HEK293 (cell line): ENCODE data around the gene CARNS1.

Experiments
- KLF8 ChIP-seq: fragments of 450-650 bp; formaldehyde crosslinking; IDR thresholded peaks from 2 replicates; pipeline ENCODE4 v1.5.1; 2016; ENCODE audit warnings: missing biosample characterization, missing genetic modification characterization
- ZNF274 ChIP-seq, 2 experiments: fragments of 200-500 bp in 1 of 2; fragments of 450-650 bp in 1 of 2; sonication (Bioruptor generic) in 1 of 2; formaldehyde crosslinking in 1 of 2; IDR thresholded peaks; 2 replicates each; pipeline versions ENCODE4 v1.5.1 to v1.6.1; 2014 to 2016; ENCODE audit warnings: borderline replicate concordance in 1 of 2, inconsistent platforms in 1 of 2, low read length in 1 of 2, missing biosample characterization in 1 of 2, missing genetic modification characterization in 1 of 2
- ZNF596 ChIP-seq: fragments of 450-650 bp; IDR thresholded peaks from 2 replicates; pipeline ENCODE4 v1.5.0; 2018; ENCODE audit warnings: missing biosample characterization, mild to moderate bottlenecking, missing genetic modification characterization, moderate library complexity
- TF ChIP-seq, protein P1 (sequence below): fragments of 450-650 bp; formaldehyde crosslinking; IDR thresholded peaks from 2 replicates; pipeline ENCODE4 v1.5.1; 2016; ENCODE audit warnings: missing biosample characterization, missing genetic modification characterization
- TF ChIP-seq, protein P2 (sequence below): fragments of 450-650 bp; formaldehyde crosslinking; IDR thresholded peaks from 2 replicates; pipeline ENCODE4 v1.5.1; 2016; ENCODE audit warnings: missing biosample characterization, missing genetic modification characterization
- TF ChIP-seq, protein P3 (sequence below): fragments of 450-650 bp; formaldehyde crosslinking; IDR thresholded peaks from 2 replicates; pipeline ENCODE4 v1.5.1; 2016; ENCODE audit warnings: missing biosample characterization, missing genetic modification characterization

DNA sequence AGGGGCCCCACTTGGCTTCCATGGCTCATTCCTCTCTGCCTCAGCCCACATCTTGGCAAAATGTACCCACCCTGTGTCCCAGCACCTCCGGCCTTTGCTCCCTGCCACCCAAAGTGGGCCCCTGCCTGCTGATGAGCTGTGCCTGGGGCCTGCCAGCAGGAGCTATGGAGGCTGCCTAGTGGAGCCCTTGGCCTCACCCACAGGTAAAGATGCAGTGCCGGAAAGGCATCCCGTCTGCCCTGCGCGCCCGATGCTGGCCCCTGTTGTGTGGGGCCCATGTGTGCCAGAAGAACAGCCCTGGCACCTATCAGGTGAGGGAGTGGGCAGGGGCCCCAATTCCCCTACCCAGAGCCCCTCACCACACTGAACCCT lies 10.3 kb upstream of the CARNS1 start:
- TF ChIP-seq ZNF274 (IDR thresholded peaks at IDR 0.05; ENCODE audit: low read length) (no peak), ZNF274 (tag by site-specific recombination; IDR thresholded peaks at IDR 0.05; ENCODE audit: borderline replicate concordance) (no peak), ZNF596 (tag by site-specific recombination) (no peak), KLF8 (no peak)
- TF ChIP-seq, protein P1, sequence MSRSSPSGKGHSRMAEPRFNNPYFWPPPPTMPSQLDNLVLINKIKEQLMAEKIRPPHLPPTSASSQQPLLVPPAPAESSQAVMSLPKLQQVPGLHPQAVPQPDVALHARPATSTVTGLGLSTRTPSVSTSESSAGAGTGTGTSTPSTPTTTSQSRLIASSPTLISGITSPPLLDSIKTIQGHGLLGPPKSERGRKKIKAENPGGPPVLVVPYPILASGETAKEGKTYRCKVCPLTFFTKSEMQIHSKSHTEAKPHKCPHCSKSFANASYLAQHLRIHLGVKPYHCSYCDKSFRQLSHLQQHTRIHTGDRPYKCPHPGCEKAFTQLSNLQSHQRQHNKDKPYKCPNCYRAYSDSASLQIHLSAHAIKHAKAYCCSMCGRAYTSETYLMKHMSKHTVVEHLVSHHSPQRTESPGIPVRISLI, result no peak
- TF ChIP-seq, protein P2, sequence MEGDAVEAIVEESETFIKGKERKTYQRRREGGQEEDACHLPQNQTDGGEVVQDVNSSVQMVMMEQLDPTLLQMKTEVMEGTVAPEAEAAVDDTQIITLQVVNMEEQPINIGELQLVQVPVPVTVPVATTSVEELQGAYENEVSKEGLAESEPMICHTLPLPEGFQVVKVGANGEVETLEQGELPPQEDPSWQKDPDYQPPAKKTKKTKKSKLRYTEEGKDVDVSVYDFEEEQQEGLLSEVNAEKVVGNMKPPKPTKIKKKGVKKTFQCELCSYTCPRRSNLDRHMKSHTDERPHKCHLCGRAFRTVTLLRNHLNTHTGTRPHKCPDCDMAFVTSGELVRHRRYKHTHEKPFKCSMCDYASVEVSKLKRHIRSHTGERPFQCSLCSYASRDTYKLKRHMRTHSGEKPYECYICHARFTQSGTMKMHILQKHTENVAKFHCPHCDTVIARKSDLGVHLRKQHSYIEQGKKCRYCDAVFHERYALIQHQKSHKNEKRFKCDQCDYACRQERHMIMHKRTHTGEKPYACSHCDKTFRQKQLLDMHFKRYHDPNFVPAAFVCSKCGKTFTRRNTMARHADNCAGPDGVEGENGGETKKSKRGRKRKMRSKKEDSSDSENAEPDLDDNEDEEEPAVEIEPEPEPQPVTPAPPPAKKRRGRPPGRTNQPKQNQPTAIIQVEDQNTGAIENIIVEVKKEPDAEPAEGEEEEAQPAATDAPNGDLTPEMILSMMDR, result no peak
- TF ChIP-seq, protein P3, sequence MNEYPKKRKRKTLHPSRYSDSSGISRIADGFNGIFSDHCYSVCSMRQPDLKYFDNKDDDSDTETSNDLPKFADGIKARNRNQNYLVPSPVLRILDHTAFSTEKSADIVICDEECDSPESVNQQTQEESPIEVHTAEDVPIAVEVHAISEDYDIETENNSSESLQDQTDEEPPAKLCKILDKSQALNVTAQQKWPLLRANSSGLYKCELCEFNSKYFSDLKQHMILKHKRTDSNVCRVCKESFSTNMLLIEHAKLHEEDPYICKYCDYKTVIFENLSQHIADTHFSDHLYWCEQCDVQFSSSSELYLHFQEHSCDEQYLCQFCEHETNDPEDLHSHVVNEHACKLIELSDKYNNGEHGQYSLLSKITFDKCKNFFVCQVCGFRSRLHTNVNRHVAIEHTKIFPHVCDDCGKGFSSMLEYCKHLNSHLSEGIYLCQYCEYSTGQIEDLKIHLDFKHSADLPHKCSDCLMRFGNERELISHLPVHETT (tag by site-specific recombination), result no peak
